Suprapubic skin (tissue), 3 donors: ENCODE data around the gene PHTF2.

Source experiments
- POLR2A ChIP-seq, 2 donors: fragments of 450-650 bp; IDR thresholded peaks; one replicate each; pipeline ENCODE4 v1.6.1; 2017; ENCODE audit warnings: antibody characterized with exemption in 2 of 2, mild to moderate bottlenecking in 2 of 2, moderate library complexity in 2 of 2
- TF ChIP-seq, protein P1 (sequence below), 2 donors: fragments of 200-600 bp in 1 of 2; fragments of 450-650 bp in 1 of 2; sonication (generic) in 1 of 2; IDR thresholded peaks; one replicate each; pipeline ENCODE4 v1.5.1; 2016 to 2019; ENCODE audit warnings: antibody characterized with exemption in 2 of 2, mild to moderate bottlenecking in 1 of 2, moderate library complexity in 1 of 2

DNA sequence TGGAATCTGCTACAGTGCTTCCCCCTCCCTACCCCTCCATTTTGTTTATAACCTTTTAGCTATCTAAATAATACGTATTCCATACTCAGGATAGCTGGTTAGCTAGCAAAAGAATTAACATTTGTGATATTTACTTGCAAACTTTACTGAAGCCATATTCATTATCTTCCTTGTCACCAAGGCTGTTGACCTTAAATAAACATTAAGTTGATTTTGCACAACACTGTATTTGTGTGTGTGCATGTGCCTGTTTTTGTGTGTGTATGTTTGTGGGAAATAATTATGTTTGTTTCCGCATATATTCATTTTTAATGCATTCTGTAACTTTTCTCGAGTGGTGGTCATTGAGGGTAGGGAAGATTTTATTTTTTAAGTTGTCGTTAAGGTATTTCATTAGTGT is 16.2 kb upstream of the PHTF2 start:
- TF ChIP-seq, protein P1, sequence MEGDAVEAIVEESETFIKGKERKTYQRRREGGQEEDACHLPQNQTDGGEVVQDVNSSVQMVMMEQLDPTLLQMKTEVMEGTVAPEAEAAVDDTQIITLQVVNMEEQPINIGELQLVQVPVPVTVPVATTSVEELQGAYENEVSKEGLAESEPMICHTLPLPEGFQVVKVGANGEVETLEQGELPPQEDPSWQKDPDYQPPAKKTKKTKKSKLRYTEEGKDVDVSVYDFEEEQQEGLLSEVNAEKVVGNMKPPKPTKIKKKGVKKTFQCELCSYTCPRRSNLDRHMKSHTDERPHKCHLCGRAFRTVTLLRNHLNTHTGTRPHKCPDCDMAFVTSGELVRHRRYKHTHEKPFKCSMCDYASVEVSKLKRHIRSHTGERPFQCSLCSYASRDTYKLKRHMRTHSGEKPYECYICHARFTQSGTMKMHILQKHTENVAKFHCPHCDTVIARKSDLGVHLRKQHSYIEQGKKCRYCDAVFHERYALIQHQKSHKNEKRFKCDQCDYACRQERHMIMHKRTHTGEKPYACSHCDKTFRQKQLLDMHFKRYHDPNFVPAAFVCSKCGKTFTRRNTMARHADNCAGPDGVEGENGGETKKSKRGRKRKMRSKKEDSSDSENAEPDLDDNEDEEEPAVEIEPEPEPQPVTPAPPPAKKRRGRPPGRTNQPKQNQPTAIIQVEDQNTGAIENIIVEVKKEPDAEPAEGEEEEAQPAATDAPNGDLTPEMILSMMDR (IDR thresholded peaks at IDR 0.05) = no peak
- no peak for TF ChIP-seq POLR2A (IDR thresholded peaks at IDR 0.05)
